DND-41 (cell line): ENCODE results near the gene MFRP.

Experiments used
- ATAC-seq: fragments of 200-7000 bp; cut with Tn5 transposase; 3 replicates; pipeline ENCODE4 v1.9.1; 2021; ENCODE audit warnings: low read depth; ENCODE audit not compliant: insufficient read depth
- DNase-seq: peaks from one replicate; pipeline ENCODE4 v3.0.0-alpha.2; 2020
- H2AFZ ChIP-seq: 2 replicates; pipeline ENCODE4 v1.6.0; 2012; ENCODE audit warnings: low read depth, low read length
- H3K27ac ChIP-seq: 2 replicates; pipeline ENCODE4 v1.5.1; 2012; ENCODE audit warnings: low read length, inconsistent platforms
- H3K27me3 ChIP-seq: fragments of 200-600 bp; sonication (generic); 2 replicates; pipeline ENCODE4 v1.6.0; 2012; ENCODE audit warnings: low read length, mild to moderate bottlenecking, inconsistent platforms; ENCODE audit not compliant: insufficient read depth, poor library complexity
- H3K36me3 ChIP-seq: 2 replicates; pipeline ENCODE4 v1.5.1; 2012; ENCODE audit warnings: low read length, inconsistent platforms; ENCODE audit not compliant: insufficient read depth
- H3K4me1 ChIP-seq: 2 replicates; pipeline ENCODE4 v1.5.1; 2012; ENCODE audit warnings: mild to moderate bottlenecking, low read length; ENCODE audit not compliant: insufficient read depth
- H3K4me2 ChIP-seq: 2 replicates; pipeline ENCODE4 v1.6.0; 2012; ENCODE audit warnings: mild to moderate bottlenecking, moderate library complexity, low read length, inconsistent platforms; ENCODE audit not compliant: insufficient read depth
- H3K4me3 ChIP-seq, 2 experiments: fragments of 200-600 bp in 1 of 2; shearing (Covaris generic) in 1 of 2; 2 replicates each; pipeline ENCODE4 v1.5.1; 2012 to 2016; ENCODE audit warnings: inconsistent platforms in 2 of 2, low read length in 2 of 2, mild to moderate bottlenecking in 2 of 2, low read depth in 1 of 2, moderate library complexity in 1 of 2
- H3K79me2 ChIP-seq: 2 replicates; pipeline ENCODE4 v1.6.0; 2012; ENCODE audit warnings: low read length, inconsistent platforms; ENCODE audit not compliant: insufficient read depth
- H3K9ac ChIP-seq: 2 replicates; pipeline ENCODE4 v1.6.0; 2012; ENCODE audit warnings: low read depth, mild to moderate bottlenecking, inconsistent platforms, low read length, moderate library complexity
- H3K9me3 ChIP-seq: 2 replicates; pipeline ENCODE4 v1.5.1; 2012; ENCODE audit warnings: low read length, moderate library complexity, mild to moderate bottlenecking, inconsistent platforms; ENCODE audit not compliant: insufficient read depth, severe bottlenecking
- H4K20me1 ChIP-seq: 2 replicates; pipeline ENCODE4 v1.6.0; 2012; ENCODE audit warnings: low read length; ENCODE audit not compliant: insufficient read depth
- CTCF ChIP-seq: IDR thresholded peaks from 2 replicates; pipeline ENCODE4 v1.5.1; 2012; ENCODE audit warnings: borderline replicate concordance, low read length, moderate library complexity, mild to moderate bottlenecking; ENCODE audit not compliant: poor library complexity, severe bottlenecking; ENCODE audit errors: extremely low read depth
- EZH2 ChIP-seq: IDR thresholded peaks from 3 replicates; pipeline ENCODE4 v1.6.1; 2012; ENCODE audit warnings: borderline replicate concordance, low read depth, mild to moderate bottlenecking, moderate library complexity, low read length, inconsistent platforms; ENCODE audit not compliant: severe bottlenecking

MFRP gene

GRCh38 chr11:119362741-119363080 lies 16.2 kb upstream of the MFRP start:
- DNase-seq (no peak), ATAC-seq (no peak)
- no peak for TF ChIP-seq CTCF
- TF ChIP-seq EZH2 = no peak
- no peaks in the 10 kb centered on the region for H3K9me3 ChIP-seq
- no peaks in the 10 kb centered on the region for H3K4me1 ChIP-seq
- no peaks in the 10 kb centered on the region for H4K20me1 ChIP-seq
- H3K79me2 ChIP-seq = no peaks in the 10 kb centered on the region
- H3K36me3 ChIP-seq = no peaks in the 10 kb centered on the region
- no peak overlapping the region for H2AFZ ChIP-seq
- H3K9ac ChIP-seq = no peak overlapping the region
- no peak overlapping the region for H3K27ac ChIP-seq
- no peak overlapping the region for H3K4me3 ChIP-seq
- peaks cover 29% of the 10 kb centered on the region for H3K27me3 ChIP-seq
- no peak overlapping the region for H3K4me2 ChIP-seq

- no peak for ATAC-seq
Measured at GRCh38 chr11:119361941-119362725, 15.6 kb upstream of the MFRP start.

GRCh38 chr11:119361056-119361787 lies 14.7 kb upstream of the MFRP start:
- Histone ChIP-seq H3K27me3 (peaks cover 29% of the 10 kb centered on the region), H2AFZ (no peak overlapping the region), H3K9me3 (no peaks in the 10 kb centered on the region), H3K27ac (no peak overlapping the region), H3K36me3 (no peaks in the 10 kb centered on the region), H3K79me2 (no peaks in the 10 kb centered on the region), H4K20me1 (peaks cover 4% of the 10 kb centered on the region; the same call in 1 of the 2 replicates), H3K9ac (no peak overlapping the region), H3K4me1 (peaks cover 4% of the 10 kb centered on the region; the same call in 1 of the 2 replicates), H3K4me2 (no peak overlapping the region), H3K4me3 (no peak overlapping the region)
- no peak for TF ChIP-seq EZH2
- TF ChIP-seq CTCF = no peak
- DNase-seq (no peak), ATAC-seq (no peak)

More at GRCh38 chr11:119361941-119362725, 15.6 kb upstream of the MFRP start:
- DNase-seq = no peak
- no peaks in the 10 kb centered on the region for H3K4me1 ChIP-seq
- peaks cover 4% of the 10 kb centered on the region; the same call in 1 of the 2 replicates for H4K20me1 ChIP-seq
- no peak overlapping the region for H3K9ac ChIP-seq
- peaks cover 29% of the 10 kb centered on the region for H3K27me3 ChIP-seq
- H3K4me3 ChIP-seq = no peak overlapping the region
- H3K9me3 ChIP-seq = no peaks in the 10 kb centered on the region
- H2AFZ ChIP-seq = no peak overlapping the region
- H3K79me2 ChIP-seq = no peaks in the 10 kb centered on the region
- TF ChIP-seq EZH2 (no peak), CTCF (no peak)
- H3K4me2 ChIP-seq = no peak overlapping the region
- H3K36me3 ChIP-seq = no peaks in the 10 kb centered on the region
- no peak overlapping the region for H3K27ac ChIP-seq
